ENCODE results near the gene MAN2A2. TPM values are rescaled to one million over a fixed set of nuclear protein-coding genes. Genes with fewer than 3 reads are reported as not detected.
A peak's percentile ranks its signal among the peaks of the same experiment; 100 is the strongest.
"Not testable (repeated sequence)": the region's sequence is repeated elsewhere in the genome, so short reads cannot be mapped to it uniquely, and the experiment has no call there.

MAN2A2 gene
- total and polyA plus RNA-seq, 9 of the 15 experiments (the other 6 are each of a cell fraction or from before 2014, with no cell fraction given): 7.3 to 151 (median 43.4) TPM

- TF ChIP-seq E2F8 (IDR thresholded peaks at IDR 0.05; ENCODE audit: low read depth, partially characterized antibody): peak; percentile 23
- TF ChIP-seq SMARCA4 (IDR thresholded peaks at IDR 0.05): peak; percentile 57; the same call in 1 of the 2 replicates
- TF ChIP-seq CBFA2T3 (IDR thresholded peaks at IDR 0.05): peak; percentile 81
- peak; percentile 70 for TF ChIP-seq MAFK (IDR thresholded peaks at IDR 0.05; ENCODE audit: low read length)
- 0 out of 4 replicates have a peak, but pooled peaks of 1 of the 2 experiments have one; percentile 46 for TF ChIP-seq ARNT (IDR thresholded peaks at IDR 0.05)
- TF ChIP-seq ZEB2 (IDR thresholded peaks at IDR 0.05): 0 out of 2 replicates have a peak, but pooled peaks have one; percentile 24
- peak; percentile 60 for TF ChIP-seq TEAD4 (IDR thresholded peaks at IDR 0.05; ENCODE audit: low read length)
- TF ChIP-seq TEAD4 (CRISPR knock-in tag; IDR thresholded peaks at IDR 0.05; ENCODE audit: borderline replicate concordance); ZBTB40 (CRISPR knock-in tag; IDR thresholded peaks at IDR 0.05): not testable (repeated sequence)
- peak; percentile 78 for TF ChIP-seq C11orf30 (IDR thresholded peaks at IDR 0.05; ENCODE audit: low read depth)
- peak; percentile 69 for TF ChIP-seq DPF2 (IDR thresholded peaks at IDR 0.05)
- TF ChIP-seq UBTF (IDR thresholded peaks at IDR 0.05; ENCODE audit: borderline replicate concordance in 1 of 2, low read depth in 2 of 2, low read length in 2 of 2): peak in 1 of 2 experiments; percentile 38; a peak in 1 of 4 replicates
- 0 out of 2 replicates have a peak, but pooled peaks have one; percentile 33 for TF ChIP-seq ZBTB40 (IDR thresholded peaks at IDR 0.05)
- peak; percentile 78 to 80 for TF ChIP-seq NRF1 (conservative IDR thresholded peaks at IDR 0.05 in 1 of 2, IDR thresholded peaks at IDR 0.05 in 1 of 2)
Observed at GRCh38 chr15:90922712-90923322, 19.7 kb downstream of the MAN2A2 start (continued).
